ENCODE measurements around the gene ASB6.

DNA sequence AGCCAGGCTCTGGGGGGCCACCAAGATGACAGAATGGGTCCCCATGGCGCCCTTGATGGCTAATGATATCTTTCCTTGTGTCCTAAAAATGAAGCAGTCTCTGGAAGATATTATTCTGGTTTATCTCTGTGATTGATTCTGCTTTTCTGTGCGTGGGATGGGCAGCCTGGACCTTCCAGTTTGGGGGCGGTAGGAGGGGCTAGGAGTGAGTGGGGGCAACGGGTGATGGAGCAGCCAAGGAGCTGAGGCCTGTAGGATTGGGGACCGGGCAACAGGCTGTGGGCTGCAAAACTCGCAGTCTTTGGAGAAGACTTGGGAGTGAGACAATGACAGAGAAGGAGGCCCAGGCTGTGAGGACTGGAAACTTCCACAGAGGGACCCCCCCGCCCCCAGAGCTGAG lies 32.3 kb upstream of the ASB6 start:
- TF ChIP-seq CTBP1 (IDR thresholded peaks at IDR 0.05; ENCODE audit: borderline replicate concordance) (no peak), SUZ12 (IDR thresholded peaks at IDR 0.05) (no peak), L3MBTL2 (conservative IDR thresholded peaks at IDR 0.05) (no peak), BHLHE40 (IDR thresholded peaks at IDR 0.05; ENCODE audit: borderline replicate concordance) (no peak)
